Fibroblast of peridontal ligament (primary cell): ENCODE data around the gene JUND.
"Not testable (repeated sequence)": the region's sequence is repeated elsewhere in the genome, so short reads cannot be mapped to it uniquely, and the experiment has no call there.

Experiments used
- DNase-seq: peaks from one replicate; pipeline ENCODE4 v3.0.0-alpha.2; 2010; ENCODE audit errors: extremely low read depth

Gene JUND

GRCh38 chr19:18281082-18282020 lies at the start of gene JUND:
JUND (minus strand) TSS chr19:18281622; CDS start chr19:18281484, 138 bp downstream.
- DNase-seq: peak; percentile 96

- DNase-seq: no peak
Measured at GRCh38 chr19:18330868-18331267, 49.4 kb upstream of the JUND start.

GRCh38 chr19:18329035-18329376 lies 47.6 kb upstream of the JUND start:
- no peak for DNase-seq

- DNase-seq: peak; percentile 99
Measured at GRCh38 chr19:18328340-18329034, 47.1 kb upstream of the JUND start.

- DNase-seq: no peak
Measured at GRCh38 chr19:18326772-18327171, 45.4 kb upstream of the JUND start.

GRCh38 chr19:18324373-18324731 lies 42.9 kb upstream of the JUND start:
- not testable (repeated sequence) for DNase-seq

- peak; percentile 92 for DNase-seq
Measured at GRCh38 chr19:18322759-18323460, 41.5 kb upstream of the JUND start, which contains the start of gene LSM4. LSM4 (minus strand) TSS chr19:18323076; CDS start chr19:18323020, 56 bp downstream.

GRCh38 chr19:18322318-18322758 lies 40.9 kb upstream of the JUND start:
- DNase-seq: peak; percentile 69

GRCh38 chr19:18321734-18322102 lies 40.3 kb upstream of the JUND start:
- DNase-seq: no peak

- no peak for DNase-seq
Measured at GRCh38 chr19:18320865-18321733, 39.7 kb upstream of the JUND start.

GRCh38 chr19:18319591-18320135 lies 38.2 kb upstream of the JUND start:
- no peak for DNase-seq

GRCh38 chr19:18317961-18318800 lies 36.8 kb upstream of the JUND start:
- no peak for DNase-seq

- no peak for DNase-seq
Measured at GRCh38 chr19:18313398-18313797, 32.0 kb upstream of the JUND start.

- DNase-seq: no peak
Measured at GRCh38 chr19:18312092-18312534, 30.7 kb upstream of the JUND start.

- no peak for DNase-seq
Measured at GRCh38 chr19:18311502-18312091, 30.2 kb upstream of the JUND start.

GRCh38 chr19:18310966-18311365 lies 29.5 kb upstream of the JUND start:
- no peak for DNase-seq

GRCh38 chr19:18310118-18310909 lies 28.9 kb upstream of the JUND start:
- DNase-seq: no peak

- no peak for DNase-seq
Measured at GRCh38 chr19:18309525-18310064, 28.2 kb upstream of the JUND start.

- DNase-seq: no peak
Measured at GRCh38 chr19:18308948-18309325, 27.5 kb upstream of the JUND start.
